HG02571 (cell line): ENCODE measurements around the gene BICD2.
A peak's percentile ranks its signal among the peaks of the same experiment; 100 is the strongest.
"Not testable (repeated sequence)": the region's sequence is repeated elsewhere in the genome, so short reads cannot be mapped to it uniquely, and the experiment has no call there.

ENCODE experiments used
- ATAC-seq: cut with Tn5 transposase; IDR thresholded peaks from one replicate; pipeline ENCODE4 v1.9.1; 2021; ENCODE audit warnings: mild to moderate bottlenecking, moderate library complexity; ENCODE audit not compliant: unreplicated experiment

BICD2 gene

GRCh38 chr9:92771309-92771708 is 6.7 kb upstream of the BICD2 start:
- ATAC-seq: no peak

DNA sequence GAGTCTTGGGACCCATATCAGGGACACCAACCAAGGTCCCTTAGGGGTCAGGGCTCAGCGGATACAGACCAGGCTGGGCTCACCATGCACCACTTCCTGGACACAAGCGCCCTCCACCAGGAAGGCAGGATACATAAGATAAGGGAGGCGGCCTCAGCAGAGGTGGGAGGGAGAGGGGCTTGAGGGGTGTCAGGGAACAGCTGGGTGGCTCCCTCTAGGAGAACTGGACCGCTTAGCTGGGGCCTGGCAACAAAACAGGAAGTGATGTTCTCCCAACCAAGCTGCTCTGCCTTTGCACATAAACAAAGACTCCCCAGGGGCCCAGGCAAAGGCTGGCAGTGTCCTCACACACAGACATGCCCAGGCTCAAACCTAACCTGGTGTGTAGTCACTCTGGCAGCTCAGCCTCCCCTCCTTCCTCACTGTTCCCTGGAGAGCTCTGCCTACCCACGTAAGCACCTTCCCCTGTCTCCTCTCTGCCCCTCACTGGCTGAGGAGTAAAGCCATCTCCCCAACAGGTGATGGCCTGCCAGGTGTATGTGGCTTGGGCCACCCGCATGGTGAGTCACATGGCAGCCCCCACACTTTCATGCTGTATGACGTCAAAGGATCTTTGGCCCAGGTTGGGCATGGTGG is 5.8 kb upstream of the BICD2 start:
- no peak for ATAC-seq

GRCh38 chr9:92769990-92770359 is 5.3 kb upstream of the BICD2 start:
- no peak for ATAC-seq

DNA sequence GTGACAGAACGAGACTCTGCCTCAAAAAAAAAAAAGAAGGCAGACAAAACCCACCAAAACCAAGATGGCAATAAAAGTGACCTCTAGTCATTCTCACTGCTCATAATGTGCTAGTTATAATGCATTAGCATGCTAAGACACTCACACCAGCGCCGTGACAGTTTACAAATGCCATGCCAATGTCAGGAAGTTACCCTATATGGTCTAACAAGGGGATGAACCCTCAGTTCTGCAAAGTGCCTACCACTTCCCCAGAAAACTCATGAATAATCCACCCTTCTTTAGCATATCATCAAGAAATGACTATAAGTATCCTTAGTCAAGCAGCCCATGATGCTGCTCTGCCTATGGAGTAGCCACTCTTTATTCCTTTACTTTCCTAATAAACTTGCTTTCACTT is 4.7 kb upstream of the BICD2 start:
- no peak for ATAC-seq

- ATAC-seq: not testable (repeated sequence)
Observed at GRCh38 chr9:92768816-92769215, 4.2 kb upstream of the BICD2 start.

DNA sequence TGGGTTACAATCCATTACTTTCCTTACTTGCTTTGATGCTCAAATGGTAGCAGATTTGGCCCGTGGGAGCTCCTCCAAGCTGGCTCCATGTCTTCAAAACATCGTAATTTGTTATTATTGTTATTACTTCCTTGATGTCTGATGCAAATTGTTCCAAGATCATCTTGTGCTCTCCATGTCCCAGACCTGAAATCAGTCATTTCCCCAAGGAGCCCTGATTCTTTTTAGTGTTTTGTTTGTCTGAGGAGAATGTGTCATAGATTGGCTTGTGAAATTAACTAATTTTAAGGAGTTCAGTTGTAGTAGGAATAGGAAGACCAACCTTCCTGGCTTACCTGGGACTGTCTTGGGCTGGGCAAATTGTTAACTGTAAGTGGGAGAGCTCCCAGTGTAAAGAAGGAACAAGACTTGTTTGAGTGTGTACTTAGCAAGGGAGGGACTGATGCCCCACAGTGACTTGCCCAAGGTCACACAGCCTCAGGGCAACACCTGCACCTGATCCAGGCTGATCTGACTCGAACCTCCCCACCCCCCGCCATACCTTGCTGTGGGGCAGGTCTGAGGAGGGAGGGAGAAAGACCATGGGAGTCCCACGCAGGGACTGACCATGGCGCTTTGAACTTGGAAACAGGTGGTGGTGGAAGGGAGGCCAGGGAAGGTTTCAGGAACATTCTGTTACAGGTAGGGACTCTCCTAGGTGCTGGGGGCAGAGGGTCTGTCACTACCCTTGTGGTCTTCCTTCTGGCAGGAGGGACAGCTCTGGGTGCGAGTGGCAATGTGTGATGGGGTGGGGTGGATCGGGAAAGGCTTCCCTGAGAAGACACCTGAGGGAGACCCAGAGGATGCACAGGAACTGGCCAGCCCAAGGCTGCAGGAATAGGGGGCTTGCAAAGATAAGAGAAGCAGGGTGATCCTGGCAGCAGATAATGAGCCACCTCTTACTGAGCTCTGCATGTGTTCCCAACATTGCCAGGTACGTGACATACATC is 2.7 kb upstream of the BICD2 start:
- ATAC-seq: no peak

DNA sequence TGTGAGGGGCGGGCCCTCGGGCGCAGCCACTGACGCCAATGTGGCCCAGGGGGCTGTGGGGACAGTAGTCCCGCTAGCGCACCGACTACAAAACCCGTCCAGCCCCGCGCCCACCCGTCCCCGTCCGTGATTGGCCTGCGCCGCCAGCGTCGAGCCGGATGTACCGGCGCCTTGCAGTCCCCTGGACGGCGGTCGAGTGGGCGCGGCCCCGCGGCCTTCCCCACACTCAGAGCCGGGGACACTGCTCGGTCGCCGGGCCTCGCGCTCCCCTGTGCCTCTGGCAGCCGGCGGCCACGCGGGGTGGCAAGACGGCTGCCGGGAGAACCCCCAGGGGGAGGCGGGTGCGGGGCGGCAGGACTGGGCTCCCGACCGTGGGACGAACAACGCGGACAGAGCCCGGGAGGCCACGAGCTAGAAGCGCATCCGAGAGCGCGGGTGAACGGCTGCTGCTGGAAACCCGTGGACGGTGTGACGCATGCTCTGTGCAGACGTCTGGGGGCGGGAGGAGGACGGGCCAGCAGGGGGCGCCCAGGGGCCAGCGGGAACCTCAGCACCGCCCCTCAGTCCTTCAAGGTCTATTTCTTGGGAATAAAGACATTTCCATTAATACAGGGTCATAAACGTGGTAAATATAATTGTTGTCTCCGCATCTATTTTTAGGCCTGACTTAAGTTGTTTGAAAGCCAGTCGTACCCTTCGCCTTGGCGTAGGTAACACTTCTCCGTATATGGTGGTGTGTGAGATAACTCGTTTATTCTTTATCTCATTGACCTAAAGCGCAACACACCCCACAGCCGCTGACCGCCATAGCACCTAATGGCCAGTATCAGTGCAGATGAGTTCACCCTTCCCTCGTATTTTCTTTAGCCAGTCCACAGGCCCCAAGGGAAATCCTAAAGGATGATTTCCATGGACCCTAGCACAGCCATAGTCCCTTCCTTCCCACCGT is 629 bp upstream of the BICD2 start:
- peak; percentile 55 for ATAC-seq

DNA sequence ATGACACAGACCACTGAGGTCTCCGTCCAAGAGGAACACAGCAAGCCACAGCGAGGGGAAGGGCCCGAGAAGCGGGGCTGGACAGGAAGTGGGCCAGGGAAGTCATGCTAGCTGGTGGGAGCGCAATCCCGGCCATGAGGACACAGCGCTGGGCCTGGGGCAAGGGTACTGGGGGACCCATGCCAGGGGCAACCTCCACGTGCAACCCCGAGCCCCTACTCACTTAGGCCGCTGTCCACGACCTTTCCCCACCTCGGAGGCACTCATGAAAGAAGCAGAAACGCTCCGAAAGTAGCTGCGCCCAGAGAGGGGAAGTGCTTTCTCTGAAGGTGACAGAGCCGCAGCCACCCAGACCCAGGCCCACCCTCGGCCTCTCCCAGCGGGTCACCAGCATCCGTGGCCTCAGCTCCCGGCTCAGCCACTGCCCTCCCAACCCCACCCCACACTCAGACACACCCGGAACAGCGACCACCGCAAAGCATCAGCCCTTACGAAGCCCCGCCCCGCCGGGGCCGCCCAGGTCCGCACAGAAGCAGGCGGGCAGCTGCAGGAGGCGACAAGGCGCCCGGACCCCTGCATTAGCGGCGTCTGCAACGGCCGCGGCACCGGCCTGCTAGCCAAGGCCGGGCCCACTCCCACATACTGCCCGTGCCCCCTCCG is 782 bp downstream of the BICD2 start:
- ATAC-seq: peak; percentile 4

DNA sequence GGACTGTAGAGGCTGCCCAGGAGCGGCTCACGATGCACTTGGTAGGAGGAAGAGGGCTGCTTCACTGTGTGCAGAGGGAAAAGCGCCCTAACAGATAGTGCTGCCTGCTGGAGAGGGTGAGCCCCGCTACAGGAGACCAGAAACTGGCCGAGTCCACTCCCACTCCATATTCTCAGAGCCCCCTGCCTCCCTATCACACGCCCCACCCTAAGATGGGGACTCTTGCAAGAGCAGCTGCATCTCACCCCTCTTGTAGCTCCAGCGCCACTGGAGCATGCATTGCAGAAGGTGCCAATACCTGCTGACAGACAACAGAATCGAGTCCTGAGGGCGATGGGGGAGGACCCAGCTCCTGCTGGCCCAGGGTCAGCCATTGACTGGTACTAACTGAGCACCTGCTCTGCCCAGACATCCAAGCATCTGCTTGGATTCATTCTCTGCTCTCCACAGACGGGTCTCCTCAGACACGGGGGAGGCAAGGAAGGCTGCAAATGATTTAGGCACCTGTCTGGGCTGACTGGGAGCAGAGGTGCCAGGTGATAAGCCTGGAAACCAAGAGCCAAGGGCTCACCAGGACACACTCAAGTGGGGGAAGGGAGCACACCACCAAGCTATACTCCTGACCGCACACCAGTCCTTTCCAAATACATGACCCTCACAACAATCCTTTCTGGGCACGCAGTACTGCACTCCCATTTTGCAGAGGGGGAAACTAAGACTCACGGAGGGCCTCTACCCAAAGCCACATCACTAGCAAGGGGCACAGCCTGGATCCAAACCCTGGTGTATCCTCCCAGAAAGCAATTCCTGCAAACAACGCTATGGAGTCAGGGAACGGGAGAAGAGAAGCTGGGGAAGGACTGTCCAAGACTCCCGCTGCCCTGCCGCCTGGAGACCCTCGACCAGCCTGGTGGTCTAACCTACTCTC is 1.6 kb downstream of the BICD2 start:
- no peak for ATAC-seq

DNA sequence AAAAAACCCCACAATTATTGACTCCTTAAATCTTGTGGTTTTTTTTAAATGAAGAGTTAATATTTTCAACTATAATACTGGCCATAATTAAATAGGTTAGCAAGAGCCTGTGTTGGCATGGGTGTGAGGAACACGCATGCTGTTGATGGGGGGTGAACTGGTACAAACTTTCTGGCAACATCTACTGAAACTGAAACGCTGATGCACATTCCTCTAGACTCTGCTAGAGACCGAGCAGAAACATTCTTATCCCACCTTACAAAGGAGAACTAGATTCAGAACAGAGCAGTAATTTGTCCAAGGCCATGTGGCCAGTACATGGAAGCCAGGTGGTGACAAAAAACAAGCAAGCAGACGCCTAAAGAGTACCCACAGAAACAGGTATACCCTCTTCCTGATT is 2.4 kb downstream of the BICD2 start:
- ATAC-seq: no peak

- no peak for ATAC-seq
Observed at GRCh38 chr9:92761686-92762085, 2.9 kb downstream of the BICD2 start.

DNA sequence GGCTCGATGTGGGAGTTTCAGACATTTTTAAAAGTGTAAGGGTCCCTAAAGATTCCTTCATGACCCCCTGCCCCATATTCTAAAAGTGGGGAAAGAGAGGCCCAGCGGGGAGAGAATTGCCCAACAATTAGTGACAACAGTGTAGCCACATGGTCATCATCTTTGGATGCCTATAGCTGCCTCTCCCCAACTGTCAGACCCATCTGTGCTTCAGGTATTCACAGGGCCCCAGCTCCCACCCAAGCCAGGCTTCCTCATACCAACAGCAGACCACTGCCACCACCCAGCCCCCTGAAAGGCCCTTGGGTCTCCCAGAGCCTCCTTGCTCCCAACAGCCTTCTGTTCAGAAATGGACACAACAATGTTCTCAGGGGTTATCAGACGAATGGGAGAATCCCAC is 4.1 kb downstream of the BICD2 start:
- ATAC-seq: no peak

DNA sequence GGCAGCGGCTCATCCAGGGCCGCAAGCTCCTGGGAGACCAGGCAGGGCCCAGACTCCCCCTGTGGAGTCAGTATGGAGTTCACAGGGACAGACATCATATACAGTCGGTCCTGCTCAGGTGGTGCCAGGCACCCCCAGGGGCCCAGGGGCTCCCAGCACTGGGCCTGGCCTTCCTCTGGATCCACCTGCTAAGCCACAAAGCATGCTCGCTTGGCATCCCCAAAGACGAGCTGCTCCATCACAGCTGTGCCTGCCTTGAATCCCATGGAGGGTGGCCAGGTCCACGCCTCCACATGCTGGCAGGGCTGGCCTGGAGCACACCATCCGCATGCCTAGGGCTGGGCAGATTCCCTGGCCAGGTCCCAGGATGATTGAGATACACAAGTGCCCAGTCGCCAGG is 4.6 kb downstream of the BICD2 start:
- ATAC-seq: no peak

DNA sequence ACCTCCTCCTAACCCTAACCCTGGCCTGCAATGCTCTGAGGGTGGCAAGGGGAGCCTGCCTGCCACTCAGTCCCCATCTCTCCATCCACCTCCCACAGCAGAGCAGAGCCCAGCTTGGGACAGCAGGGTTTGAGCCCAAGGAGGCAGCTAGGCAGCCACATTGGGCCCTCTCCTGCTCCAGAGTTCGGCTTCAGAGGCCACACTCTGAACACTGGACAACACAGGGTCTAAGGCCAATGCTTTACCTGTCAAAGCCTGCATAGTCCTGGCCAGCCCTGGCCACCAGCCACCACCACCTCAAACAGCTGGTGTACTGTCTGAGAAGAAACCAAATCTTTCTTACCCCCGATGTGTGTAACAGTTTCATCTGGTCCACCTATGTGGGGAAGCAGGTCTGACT is 5.2 kb downstream of the BICD2 start:
- no peak for ATAC-seq

- ATAC-seq: no peak
Observed at GRCh38 chr9:92756792-92757191, 7.8 kb downstream of the BICD2 start.

- no peak for ATAC-seq
Observed at GRCh38 chr9:92754091-92754745, 10.4 kb downstream of the BICD2 start.

GRCh38 chr9:92752812-92753404 is 11.7 kb downstream of the BICD2 start:
- ATAC-seq: no peak

- ATAC-seq: no peak
Observed at GRCh38 chr9:92749934-92750315, 14.7 kb downstream of the BICD2 start.
